DMS 273 (cell line): ENCODE measurements around the gene TMC8.

Experiments used
- DNase-seq: peaks from one replicate; lab custom pipeline; 2025; ENCODE audit not compliant: unreplicated experiment; lab: John Stamatoyannopoulos, UW

Gene TMC8

GRCh38 chr17:78148286-78149016 is 17.9 kb downstream of the TMC8 start:
- no peak for DNase-seq

GRCh38 chr17:78151514-78152008 is 21.0 kb downstream of the TMC8 start:
- DNase-seq: no peak

- DNase-seq: no peak
Observed at GRCh38 chr17:78154903-78155811, 24.6 kb downstream of the TMC8 start.

GRCh38 chr17:78159575-78160158 is 29.1 kb downstream of the TMC8 start:
- no peak for DNase-seq

- no peak for DNase-seq
Observed at GRCh38 chr17:78163881-78164747, 33.5 kb downstream of the TMC8 start.

GRCh38 chr17:78164748-78165607 is 34.4 kb downstream of the TMC8 start:
- DNase-seq: no peak

GRCh38 chr17:78166416-78166815 is 35.8 kb downstream of the TMC8 start:
- no peak for DNase-seq

DNA sequence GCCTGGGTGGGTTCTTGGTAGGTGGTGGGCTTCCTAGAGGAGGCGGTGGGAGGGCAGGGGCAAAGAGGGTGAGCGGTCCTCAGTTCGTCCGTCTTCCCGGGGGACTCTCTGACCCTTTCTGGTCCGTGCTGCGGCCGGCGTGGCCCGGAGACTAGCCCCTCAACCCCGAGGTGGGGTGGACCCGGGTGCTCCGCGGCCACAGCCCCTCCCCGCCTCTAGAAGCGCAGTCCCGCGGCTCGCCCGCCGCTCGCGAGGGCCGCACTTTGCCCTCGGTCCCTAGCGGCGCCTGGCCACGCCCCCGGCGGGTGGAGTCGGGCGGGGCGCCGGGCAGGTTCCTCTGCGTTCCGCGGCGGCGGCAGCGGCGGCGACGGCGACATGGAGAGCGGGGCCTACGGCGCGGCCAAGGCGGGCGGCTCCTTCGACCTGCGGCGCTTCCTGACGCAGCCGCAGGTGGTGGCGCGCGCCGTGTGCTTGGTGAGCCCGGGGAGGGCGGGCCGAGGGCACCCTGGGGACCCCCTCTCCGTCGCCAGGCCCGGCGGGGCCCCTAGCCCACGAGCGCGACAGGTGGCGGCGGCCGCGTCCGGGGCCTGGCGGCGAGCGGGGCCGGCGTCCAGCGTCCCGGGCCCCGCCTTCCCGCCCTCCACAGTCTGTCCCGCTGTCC is 37.8 kb downstream of the TMC8 start, which contains the start of gene SYNGR2:
Gene SYNGR2, plus strand, starts transcription at position 340 of the 661 bp plus-strand sequence. Its CDS starts 36 bp downstream, at position 376.
- peak; percentile 97 for DNase-seq

GRCh38 chr17:78168903-78169793 is 38.6 kb downstream of the TMC8 start:
- DNase-seq: peak; percentile 84

DNA sequence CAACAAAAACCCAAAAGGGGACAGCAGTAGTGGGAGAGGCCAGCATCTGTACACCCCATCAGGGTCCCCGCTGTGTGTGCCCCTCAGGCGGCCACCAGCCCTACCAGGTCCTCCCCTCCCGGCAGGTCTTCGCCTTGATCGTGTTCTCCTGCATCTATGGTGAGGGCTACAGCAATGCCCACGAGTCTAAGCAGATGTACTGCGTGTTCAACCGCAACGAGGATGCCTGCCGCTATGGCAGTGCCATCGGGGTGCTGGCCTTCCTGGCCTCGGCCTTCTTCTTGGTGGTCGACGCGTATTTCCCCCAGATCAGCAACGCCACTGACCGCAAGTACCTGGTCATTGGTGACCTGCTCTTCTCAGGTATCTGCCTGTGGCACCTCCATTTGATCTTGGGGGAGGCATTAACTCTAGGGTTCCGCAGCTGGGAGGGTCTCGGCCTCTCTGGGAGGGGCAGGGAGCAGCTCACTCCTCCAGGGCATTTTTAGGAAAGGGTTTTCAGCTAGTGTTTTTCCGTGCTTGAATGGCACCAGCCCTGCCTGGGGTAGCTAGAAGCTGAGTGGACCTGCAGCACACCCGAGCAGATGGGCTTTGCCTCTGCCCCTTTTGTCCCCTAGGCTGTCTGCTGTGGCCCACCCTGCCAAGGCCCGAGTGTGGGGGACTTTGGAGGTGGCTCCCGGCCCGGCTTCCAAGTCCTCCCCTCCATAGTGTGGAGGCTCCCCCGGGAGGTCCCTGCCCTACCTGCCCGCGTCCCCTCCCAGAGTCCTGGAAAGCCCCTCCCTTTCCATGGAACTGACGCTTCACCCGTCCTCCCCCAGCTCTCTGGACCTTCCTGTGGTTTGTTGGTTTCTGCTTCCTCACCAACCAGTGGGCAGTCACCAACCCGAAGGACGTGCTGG is 40.4 kb downstream of the TMC8 start:
- DNase-seq: no peak

GRCh38 chr17:78171591-78172248 is 41.1 kb downstream of the TMC8 start:
- DNase-seq: peak; percentile 52

DNA sequence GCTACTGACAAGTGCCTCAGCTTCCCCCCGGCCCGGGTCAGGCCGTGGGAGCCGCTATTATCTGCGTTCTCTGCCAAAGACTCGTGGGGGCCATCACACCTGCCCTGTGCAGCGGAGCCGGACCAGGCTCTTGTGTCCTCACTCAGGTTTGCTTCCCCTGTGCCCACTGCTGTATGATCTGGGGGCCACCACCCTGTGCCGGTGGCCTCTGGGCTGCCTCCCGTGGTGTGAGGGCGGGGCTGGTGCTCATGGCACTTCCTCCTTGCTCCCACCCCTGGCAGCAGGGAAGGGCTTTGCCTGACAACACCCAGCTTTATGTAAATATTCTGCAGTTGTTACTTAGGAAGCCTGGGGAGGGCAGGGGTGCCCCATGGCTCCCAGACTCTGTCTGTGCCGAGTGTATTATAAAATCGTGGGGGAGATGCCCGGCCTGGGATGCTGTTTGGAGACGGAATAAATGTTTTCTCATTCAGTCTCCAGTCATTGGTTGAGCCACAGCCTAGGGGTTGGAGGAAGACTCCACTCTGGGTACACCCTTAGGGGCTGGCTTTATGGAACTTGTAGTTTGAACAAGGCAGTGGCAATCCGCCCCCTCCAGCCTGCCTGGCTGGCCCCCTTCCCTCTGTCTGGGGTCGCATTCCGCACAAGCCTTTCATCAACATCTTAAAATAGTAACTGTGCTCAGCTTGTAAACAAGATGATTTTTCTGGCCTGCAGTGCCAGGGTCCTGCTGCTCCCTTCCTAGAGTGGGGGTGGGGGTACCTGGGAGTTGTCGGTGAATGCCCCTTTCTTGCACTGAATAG is 41.9 kb downstream of the TMC8 start:
- DNase-seq: peak; percentile 66

DNA sequence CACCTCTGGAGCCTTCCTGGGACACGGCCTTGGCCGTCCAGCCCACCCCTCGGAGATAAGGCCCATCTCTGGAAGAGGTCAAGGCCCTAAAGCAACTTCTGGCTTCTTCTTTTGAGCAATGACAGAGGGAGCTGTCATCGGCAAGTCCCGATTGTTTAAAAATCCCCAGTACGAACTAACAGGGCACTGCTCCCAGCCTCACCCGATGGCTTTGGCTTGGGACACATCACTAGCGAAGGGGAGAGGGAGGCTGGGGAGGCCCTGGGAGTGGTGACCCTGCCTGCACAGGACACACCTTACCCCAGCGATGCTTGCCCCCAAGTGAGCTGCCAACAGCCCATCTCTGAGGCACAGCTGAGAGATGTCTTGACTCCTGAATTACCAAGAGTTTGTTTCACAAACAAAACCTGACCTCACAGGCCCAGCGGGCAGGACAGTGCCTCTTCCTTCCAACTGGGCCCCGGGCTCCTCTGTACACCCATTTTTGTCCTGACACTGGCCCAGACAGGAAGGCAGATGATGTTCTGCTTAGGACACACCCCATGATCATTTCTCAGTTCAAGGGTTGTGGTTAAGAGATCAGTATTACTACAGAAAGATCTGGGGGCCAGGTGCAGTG is 42.6 kb downstream of the TMC8 start:
- no peak for DNase-seq

DNA sequence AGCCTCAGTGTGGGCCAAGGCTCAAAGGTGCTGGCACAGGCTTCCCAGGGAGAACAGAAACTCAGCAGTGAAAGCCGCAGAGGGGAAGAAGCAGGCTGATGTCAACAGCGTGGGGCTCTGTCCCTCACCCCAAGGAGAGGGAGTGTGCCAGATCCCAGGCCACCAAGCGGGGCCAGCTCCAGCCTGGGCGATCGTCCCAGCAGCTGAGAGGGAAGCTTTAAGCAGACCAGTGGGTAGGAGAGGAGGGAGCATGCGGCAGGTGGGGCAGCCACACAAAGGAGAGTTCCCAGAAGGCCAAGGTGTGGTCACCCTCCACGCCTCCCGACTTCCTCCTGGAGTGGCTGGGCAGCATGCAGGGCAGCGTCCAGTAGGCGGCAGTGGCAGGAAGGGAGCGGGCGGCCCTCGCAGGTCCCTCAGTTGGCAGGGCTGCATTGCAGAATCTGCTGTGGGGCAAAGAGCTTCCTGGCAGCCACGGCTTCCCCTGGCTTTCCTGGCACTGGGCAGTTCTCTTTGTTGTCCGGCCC is 43.8 kb downstream of the TMC8 start:
- peak; percentile 72 for DNase-seq
